OCI-LY3 (cell line): Measurements from ENCODE around the gene MAPK7.

Experiments used
- EZH2phosphoT487 ChIP-seq: fragments of 200-600 bp; shearing (Covaris generic); IDR thresholded peaks from 2 replicates; pipeline ENCODE4 v1.6.1; 2018; ENCODE audit warnings: antibody characterized with exemption, mixed run types, low read depth
- TF ChIP-seq, protein P1 (sequence below): fragments of 200-600, 300-600 bp; sonication (generic); IDR thresholded peaks from 2 replicates; pipeline ENCODE4 v1.5.1; 2014; ENCODE audit warnings: antibody characterized with exemption, low read length, low read depth

DNA sequence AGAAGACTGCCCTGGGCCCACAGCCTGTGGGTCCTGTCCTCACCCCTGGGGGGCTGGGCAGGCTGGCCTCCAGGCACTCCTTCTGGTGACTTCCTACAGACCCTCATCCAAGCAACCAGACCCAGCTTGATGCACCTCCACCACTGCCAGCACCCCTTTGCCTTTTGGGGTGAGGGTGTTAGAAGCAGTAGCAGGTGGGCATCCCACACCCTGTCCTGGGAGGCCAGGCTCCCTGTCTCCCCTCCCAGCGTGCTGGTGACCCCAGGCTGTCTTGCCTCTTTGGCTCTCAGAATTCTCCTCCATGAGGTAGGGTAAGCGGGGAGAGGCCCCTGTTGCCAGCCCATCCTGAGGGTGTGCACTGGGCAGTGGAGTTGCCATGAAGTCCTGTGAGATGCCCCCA is 49.2 kb upstream of the MAPK7 start:
- TF ChIP-seq, protein P1, sequence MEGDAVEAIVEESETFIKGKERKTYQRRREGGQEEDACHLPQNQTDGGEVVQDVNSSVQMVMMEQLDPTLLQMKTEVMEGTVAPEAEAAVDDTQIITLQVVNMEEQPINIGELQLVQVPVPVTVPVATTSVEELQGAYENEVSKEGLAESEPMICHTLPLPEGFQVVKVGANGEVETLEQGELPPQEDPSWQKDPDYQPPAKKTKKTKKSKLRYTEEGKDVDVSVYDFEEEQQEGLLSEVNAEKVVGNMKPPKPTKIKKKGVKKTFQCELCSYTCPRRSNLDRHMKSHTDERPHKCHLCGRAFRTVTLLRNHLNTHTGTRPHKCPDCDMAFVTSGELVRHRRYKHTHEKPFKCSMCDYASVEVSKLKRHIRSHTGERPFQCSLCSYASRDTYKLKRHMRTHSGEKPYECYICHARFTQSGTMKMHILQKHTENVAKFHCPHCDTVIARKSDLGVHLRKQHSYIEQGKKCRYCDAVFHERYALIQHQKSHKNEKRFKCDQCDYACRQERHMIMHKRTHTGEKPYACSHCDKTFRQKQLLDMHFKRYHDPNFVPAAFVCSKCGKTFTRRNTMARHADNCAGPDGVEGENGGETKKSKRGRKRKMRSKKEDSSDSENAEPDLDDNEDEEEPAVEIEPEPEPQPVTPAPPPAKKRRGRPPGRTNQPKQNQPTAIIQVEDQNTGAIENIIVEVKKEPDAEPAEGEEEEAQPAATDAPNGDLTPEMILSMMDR, result no peak
- no peak for TF ChIP-seq EZH2phosphoT487
